Lower leg skin (tissue), 4 donors: Measurements from ENCODE around the gene NFKBIB. TPM values are rescaled to one million over a fixed set of nuclear protein-coding genes. Genes with fewer than 3 reads are reported as not detected.

Experiments used
- DNase-seq, 2 donors: peaks; one replicate each; pipeline ENCODE4 v3.0.0-alpha.2; 2019; ENCODE audit warnings: low spot score in 2 of 2
- H3K4me3 ChIP-seq: fragments of 200-600 bp; sonication (generic); 2 replicates; pipeline ENCODE4 v1.5.1; 2017; ENCODE audit warnings: mild to moderate bottlenecking, low read depth; ENCODE audit not compliant: poor library complexity, severe bottlenecking
- POLR2A ChIP-seq, 2 donors: fragments of 450-650 bp; IDR thresholded peaks; one replicate each; pipeline ENCODE4 v1.6.1; 2016 to 2017; ENCODE audit warnings: antibody characterized with exemption in 2 of 2, mild to moderate bottlenecking in 1 of 2, moderate library complexity in 1 of 2
- WGBS, 2 donors: methylation state at CpG; one replicate each; pipeline ENCODE4 v1.1.5; 2018; 5-methylcytosine and 5-hydroxymethylcytosine counted together
- intact Hi-C: fragments of 100-400 bp; cut with DNase I; formaldehyde crosslinking; loops from one replicate; pipeline ENCODE4 v1.15.0; 2023; ENCODE audit warnings: low total_unique reads
- total RNA-seq, 4 donors: library from RNA; depleted of rRNA; stranded (reverse); fragments of >200 nt; gene quantifications; one replicate each; pipeline ENCODE4 v1.1.0, GENCODE V29; 2016
- TF ChIP-seq, protein P1 (sequence below), 3 donors: fragments of 450-650 bp; IDR thresholded peaks; one replicate each; pipeline ENCODE4 v1.5.1; 2016; ENCODE audit warnings: antibody characterized with exemption in 3 of 3, mild to moderate bottlenecking in 3 of 3, moderate library complexity in 2 of 3

Gene NFKBIB
- total RNA-seq, 4 donors from 2014 or later: 26.9 to 51.2 (median 31.5) TPM

DNA sequence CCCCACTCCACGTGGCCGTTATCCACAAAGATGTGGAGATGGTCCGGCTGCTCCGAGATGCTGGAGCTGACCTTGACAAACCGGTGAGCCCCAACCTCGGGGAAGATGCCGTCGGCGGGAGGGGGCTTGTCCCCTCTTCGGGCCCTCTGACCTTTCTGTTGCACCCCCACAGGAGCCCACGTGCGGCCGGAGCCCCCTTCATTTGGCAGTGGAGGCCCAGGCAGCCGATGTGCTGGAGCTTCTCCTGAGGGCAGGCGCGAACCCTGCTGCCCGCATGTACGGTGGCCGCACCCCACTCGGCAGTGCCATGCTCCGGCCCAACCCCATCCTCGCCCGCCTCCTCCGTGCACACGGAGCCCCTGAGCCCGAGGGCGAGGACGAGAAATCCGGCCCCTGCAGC is 7.5 kb downstream of the NFKBIB start:
- H3K4me3 ChIP-seq: no peak overlapping the region
- WGBS, 2 donors: 91 to 93% methylated on average over 28 to 29 of the region's 29 CpGs
- TF ChIP-seq POLR2A (IDR thresholded peaks at IDR 0.05): no peak
- TF ChIP-seq, protein P1, sequence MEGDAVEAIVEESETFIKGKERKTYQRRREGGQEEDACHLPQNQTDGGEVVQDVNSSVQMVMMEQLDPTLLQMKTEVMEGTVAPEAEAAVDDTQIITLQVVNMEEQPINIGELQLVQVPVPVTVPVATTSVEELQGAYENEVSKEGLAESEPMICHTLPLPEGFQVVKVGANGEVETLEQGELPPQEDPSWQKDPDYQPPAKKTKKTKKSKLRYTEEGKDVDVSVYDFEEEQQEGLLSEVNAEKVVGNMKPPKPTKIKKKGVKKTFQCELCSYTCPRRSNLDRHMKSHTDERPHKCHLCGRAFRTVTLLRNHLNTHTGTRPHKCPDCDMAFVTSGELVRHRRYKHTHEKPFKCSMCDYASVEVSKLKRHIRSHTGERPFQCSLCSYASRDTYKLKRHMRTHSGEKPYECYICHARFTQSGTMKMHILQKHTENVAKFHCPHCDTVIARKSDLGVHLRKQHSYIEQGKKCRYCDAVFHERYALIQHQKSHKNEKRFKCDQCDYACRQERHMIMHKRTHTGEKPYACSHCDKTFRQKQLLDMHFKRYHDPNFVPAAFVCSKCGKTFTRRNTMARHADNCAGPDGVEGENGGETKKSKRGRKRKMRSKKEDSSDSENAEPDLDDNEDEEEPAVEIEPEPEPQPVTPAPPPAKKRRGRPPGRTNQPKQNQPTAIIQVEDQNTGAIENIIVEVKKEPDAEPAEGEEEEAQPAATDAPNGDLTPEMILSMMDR (IDR thresholded peaks at IDR 0.05): no peak
- intact Hi-C loops: no loop called here
- no peak for DNase-seq

DNA sequence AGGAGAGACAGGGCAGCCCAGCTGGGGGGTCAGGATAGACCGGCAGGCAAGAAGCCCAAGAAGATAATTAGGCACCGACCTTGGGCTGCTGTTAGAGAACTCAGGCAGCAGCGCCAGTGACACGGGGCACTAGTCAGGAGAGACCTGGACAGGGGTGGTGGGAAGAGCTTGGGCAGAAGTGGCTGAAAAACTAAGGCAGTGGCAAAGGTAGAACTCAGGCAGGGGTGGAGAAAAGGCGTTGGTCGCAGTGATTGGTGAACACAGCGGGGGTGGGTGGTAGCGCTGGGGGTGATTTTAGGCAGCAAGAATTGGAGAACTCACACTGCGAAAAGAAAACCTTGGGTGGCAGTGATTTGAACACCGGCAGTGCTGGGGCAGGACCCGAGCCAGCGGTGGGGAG is 7.9 kb downstream of the NFKBIB start:
- WGBS, 2 donors: 93 to 96% methylated on average over 12 of the region's 12 CpGs
- TF ChIP-seq, protein P1 (IDR thresholded peaks at IDR 0.05): no peak
- TF ChIP-seq POLR2A (IDR thresholded peaks at IDR 0.05): no peak
- intact Hi-C loops: no loop called here
- no peak for DNase-seq
- H3K4me3 ChIP-seq: no peak overlapping the region

DNA sequence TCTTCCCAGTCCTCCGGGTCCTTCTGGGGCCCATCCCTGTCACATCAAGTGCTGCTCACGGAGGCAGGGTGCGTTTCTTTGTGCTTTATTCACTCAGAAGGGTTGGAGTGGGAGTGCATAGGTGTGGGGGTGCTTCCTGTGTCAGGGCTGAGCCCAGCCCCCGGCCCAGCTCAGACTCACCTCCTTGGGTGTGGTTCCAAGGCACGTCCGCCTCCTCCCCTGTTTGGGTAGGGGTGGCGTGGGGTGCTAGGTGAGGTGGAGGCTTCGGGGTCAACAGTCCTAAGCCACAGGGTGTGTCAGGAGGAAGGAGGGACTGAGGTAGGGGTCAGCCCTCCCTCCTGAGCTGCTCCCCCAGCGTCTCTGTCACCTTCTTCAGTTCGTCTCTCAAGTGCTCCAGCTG is 9.1 kb downstream of the NFKBIB start:
- DNase-seq: no peak
- no peak for TF ChIP-seq POLR2A (IDR thresholded peaks at IDR 0.05)
- TF ChIP-seq, protein P1 (IDR thresholded peaks at IDR 0.05): no peak
- intact Hi-C loops: no loop called here
- 72 to 73% methylated on average over 10 of the region's 10 CpGs for WGBS, 2 donors
- no peak overlapping the region for H3K4me3 ChIP-seq

DNA sequence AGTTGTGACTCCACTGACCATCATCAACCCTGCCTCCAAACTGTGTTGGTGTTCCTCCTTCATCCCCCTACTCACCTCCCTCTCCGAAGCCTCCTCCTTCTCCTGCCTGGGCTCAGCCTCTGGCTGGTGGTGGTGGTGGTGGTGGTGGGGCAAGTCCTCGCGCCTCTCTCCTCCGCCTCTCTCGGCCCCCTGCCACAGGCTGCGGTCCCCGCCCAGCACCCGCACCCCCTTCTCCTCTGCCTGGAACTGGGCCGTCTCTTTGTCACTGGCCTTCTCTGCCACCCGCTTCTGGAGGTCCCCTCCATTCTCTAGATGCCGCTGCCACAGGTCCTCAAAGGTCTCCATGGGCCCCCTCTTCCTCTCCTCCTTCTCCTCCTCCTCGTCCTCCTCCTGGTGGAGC is 10.7 kb downstream of the NFKBIB start:
- intact Hi-C loops: no loop called here
- TF ChIP-seq POLR2A (IDR thresholded peaks at IDR 0.05): no peak
- TF ChIP-seq, protein P1 (IDR thresholded peaks at IDR 0.05): no peak
- no peak overlapping the region for H3K4me3 ChIP-seq
- no peak for DNase-seq
- 87% methylated on average over 12 of the region's 12 CpGs for WGBS, 2 donors

DNA sequence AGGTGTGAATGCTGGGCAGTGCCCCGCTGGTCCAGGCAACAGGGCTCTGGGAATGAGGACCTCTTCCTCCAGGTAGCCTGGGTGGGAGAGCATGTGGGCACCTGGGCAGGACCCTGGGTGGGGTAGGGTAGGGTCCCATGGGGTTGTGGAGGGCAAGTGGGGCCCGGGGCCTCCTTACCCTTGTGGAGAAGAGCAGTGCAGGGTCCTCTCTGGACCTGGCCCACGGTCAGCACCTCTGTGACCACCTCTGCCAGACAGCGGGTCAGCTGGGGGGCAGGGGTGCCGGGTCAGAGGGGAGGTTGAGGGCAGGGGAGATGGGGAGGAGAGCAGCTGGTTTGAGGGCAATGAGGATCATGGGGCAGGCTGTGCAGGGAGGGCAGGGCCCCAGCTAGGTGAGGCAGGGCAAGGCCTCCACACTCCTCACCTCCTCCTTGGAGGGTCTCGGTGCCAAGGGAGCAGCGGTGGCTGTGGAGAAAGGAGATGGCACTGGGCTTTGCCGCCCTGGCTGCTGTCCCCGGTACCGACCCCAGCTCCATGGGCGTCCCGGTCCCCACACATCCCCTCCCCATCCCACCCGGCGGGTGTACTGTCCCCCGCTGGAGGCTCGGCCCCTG is 11.7 kb downstream of the NFKBIB start:
- 62 to 77% methylated on average over 16 of the region's 16 CpGs for WGBS, 2 donors
- no peak for TF ChIP-seq POLR2A (IDR thresholded peaks at IDR 0.05)
- TF ChIP-seq, protein P1 (IDR thresholded peaks at IDR 0.05): no peak
- no peak for DNase-seq
- H3K4me3 ChIP-seq: no peak overlapping the region
- intact Hi-C loops: no loop called here
